BLaER1 treated with 17β-estradiol and CSF1 and Interleukin-3, amounts not matched to agents 10 nM and 100 nM (cell line): Measurements from ENCODE around the gene BARX2.
A peak's percentile ranks its signal among the peaks of the same experiment; 100 is the strongest.
"Not testable (repeated sequence)": the region's sequence is repeated elsewhere in the genome, so short reads cannot be mapped to it uniquely, and the experiment has no call there.

ENCODE experiments used
- H3K27ac ChIP-seq, 11 experiments: shearing (Covaris generic); formaldehyde crosslinking; 2 replicates each; pipeline ENCODE4 v1.8.1; 2022
- H3K27me3 ChIP-seq, 11 experiments: shearing (Covaris generic); formaldehyde crosslinking; 2 replicates each; pipeline ENCODE4 v1.8.1; 2022
- H3K36me3 ChIP-seq, 11 experiments: shearing (Covaris generic); formaldehyde crosslinking; 2 replicates each; pipeline ENCODE4 v1.8.1; 2022
- H3K4me1 ChIP-seq, 10 experiments: shearing (Covaris generic); formaldehyde crosslinking; 2 replicates each; pipeline ENCODE4 v1.8.1; 2022
- H3K4me2 ChIP-seq, 11 experiments: shearing (Covaris generic); formaldehyde crosslinking; 2 replicates each; pipeline ENCODE4 v1.8.1; 2022
- H3K4me3 ChIP-seq, 10 experiments: shearing (Covaris generic); formaldehyde crosslinking; 2 replicates each; pipeline ENCODE4 v1.8.1; 2022
- H3K9ac ChIP-seq, 11 experiments: shearing (Covaris generic); formaldehyde crosslinking; 2 replicates each; pipeline ENCODE4 v1.8.1; 2022
- H3K9me3 ChIP-seq, 11 experiments: shearing (Covaris generic); formaldehyde crosslinking; replicated peaks in 1 of 11; 2 replicates each; pipeline ENCODE4 v1.8.1; 2022
- H4K20me1 ChIP-seq, 11 experiments: shearing (Covaris generic); formaldehyde crosslinking; 2 replicates each; pipeline ENCODE4 v1.8.1; 2022
- Cebpa-rat ChIP-seq, 11 experiments: shearing (Covaris generic); IDR thresholded peaks; 2 replicates each; pipeline ENCODE4 v1.8.1; 2022

The BARX2 gene, protein sequence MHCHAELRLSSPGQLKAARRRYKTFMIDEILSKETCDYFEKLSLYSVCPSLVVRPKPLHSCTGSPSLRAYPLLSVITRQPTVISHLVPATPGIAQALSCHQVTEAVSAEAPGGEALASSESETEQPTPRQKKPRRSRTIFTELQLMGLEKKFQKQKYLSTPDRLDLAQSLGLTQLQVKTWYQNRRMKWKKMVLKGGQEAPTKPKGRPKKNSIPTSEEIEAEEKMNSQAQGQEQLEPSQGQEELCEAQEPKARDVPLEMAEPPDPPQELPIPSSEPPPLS

DNA sequence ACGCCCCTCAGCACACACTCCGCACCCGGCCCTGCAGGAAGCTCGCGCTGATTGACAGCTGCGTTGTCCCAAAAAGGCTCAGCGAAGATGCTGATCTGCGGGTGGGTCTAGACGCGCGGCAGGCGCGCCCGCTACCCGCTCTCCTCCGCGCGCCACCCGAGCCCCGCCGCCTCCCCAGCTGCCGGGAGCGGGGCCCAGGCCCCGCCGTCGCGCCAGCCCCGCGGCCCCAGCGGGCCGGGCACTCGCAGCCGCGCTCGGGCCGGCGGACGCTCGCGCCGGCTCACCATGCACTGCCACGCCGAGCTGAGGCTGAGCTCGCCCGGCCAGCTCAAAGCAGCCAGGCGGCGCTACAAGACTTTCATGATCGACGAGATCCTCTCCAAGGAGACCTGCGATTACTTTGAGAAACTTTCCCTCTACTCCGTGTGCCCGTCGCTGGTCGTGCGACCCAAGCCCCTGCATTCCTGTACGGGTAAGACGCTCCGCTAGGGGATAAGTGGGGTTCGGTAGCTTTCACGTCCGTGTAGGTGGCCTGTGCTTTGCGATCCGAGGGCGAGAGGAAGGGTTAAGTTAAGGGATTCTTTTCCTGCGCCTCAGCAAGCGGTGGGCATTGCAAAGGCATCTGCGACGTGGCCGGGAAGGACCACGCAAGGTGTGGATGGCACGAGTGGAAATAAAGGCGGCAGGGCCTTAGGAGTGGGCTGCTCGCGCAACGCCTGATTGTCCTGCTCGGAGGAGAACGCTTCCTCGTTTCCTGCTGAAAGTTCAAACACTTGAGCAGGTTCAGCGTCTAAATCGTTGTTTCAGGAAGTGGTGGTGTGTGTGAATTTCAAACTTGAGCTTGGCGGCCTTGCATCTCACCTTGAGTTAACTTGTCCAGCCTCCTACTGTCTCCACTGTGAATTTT is at the start of gene BARX2:
Gene BARX2, plus strand, starts transcription at position 98 of the 907 bp plus-strand sequence. Its CDS starts 188 bp downstream, at position 286.
- Histone ChIP-seq H3K27me3 (peaks cover 71 to 78% (median 73%) of the 10 kb centered on the region in 11 experiments), H3K27ac (no peak within 1 kb of the TSS), H3K4me3 (peak within 1 kb of the TSS in 8 of 10 experiments; percentile 31 to 61 (median 41); a peak in 14 of 20 replicates), H3K4me1 (peaks cover 0 to 7% (median 0%) of the 10 kb centered on the region in 10 experiments; a peak in 3 of 20 replicates), H3K9me3 (peaks cover 28 to 48% (median 39%) of the 10 kb centered on the region in 11 experiments), H4K20me1 (peaks cover 0 to 5% (median 0%) of the 10 kb centered on the region in 11 experiments; a peak in 1 of 22 replicates), H3K4me2 (peak within 1 kb of the TSS; percentile 24 to 76 (median 50); a peak in 18 of 22 replicates), H3K36me3 (no peaks in the 10 kb centered on the region), H3K9ac (no peak within 1 kb of the TSS)
- TF ChIP-seq Cebpa-rat (IDR thresholded peaks at IDR 0.05), result no peak

DNA sequence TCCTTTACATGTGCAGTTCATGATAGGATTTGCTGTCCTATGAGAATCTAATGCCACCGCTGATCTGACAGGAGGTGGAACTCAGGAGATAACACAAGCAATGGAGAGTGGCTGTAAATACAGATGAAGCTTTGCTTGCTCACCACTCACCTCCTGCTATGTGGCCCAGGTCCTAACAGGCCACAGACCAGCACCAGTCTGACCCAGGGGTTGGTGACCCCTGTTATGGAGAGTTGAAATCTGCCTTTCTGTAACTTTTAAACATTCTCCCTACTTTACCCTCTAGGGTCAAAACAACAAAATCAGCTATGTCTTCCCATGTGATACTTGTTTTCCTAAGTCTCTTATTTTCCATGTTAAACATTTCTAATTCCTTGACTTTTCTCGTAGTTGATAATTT is 48.7 kb upstream of the BARX2 start:
- no peak for TF ChIP-seq Cebpa-rat (IDR thresholded peaks at IDR 0.05)
- Histone ChIP-seq H4K20me1 (no peaks in the 10 kb centered on the region), H3K9ac (no peak overlapping the region)

DNA sequence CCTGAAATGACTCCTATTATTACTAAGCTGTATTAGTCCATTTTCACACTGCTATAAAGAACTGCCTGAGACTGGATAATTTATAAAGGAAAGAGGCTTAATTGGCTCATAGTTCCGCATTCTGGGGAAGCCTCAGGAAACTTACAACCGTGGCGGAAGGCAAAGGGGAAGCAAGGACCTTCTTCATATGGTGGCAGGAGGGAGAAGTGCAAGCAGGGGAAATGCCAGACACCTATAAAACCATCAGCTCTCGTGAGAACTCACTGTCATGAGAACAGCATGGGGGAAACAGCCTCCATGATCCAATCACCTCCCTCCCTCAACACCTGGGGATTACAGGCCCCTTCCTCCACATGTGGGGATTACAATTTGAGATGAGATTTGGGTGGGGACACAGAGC is 47.9 kb upstream of the BARX2 start:
- Histone ChIP-seq H3K27ac (peak overlapping the region in 6 of 11 experiments; percentile 24 to 94 (median 33); a peak in 8 of 22 replicates), H3K4me2 (peak overlapping the region in 3 of 11 experiments; percentile 16 to 32 (median 28); a peak in 3 of 22 replicates), H3K4me1 (peaks cover 27 to 45% (median 32%) of the 10 kb centered on the region in 10 experiments)
- not testable (repeated sequence) for H3K9ac ChIP-seq, H4K20me1 ChIP-seq, H3K4me3 ChIP-seq, H3K36me3 ChIP-seq, H3K9me3 ChIP-seq, H3K27me3 ChIP-seq

More for the DNA sequence above, 48.7 kb upstream of the BARX2 start:
- no peaks in the 10 kb centered on the region for H3K27me3 ChIP-seq
- H3K4me1 ChIP-seq, result peaks cover 27 to 53% (median 39%) of the 10 kb centered on the region in 10 experiments
- H3K27ac ChIP-seq, result peak overlapping the region in 6 of 11 experiments; percentile 31 to 94 (median 46); a peak in 9 of 22 replicates
- H3K4me2 ChIP-seq, result 0 out of 22 replicates have a peak overlapping the region, but pooled peaks of 1 of the 11 experiments have one; percentile 8
- no peak overlapping the region for H3K4me3 ChIP-seq
- H3K36me3 ChIP-seq, result no peaks in the 10 kb centered on the region
- H3K9me3 ChIP-seq, result peaks cover 0 to 6% (median 0%) of the 10 kb centered on the region in 11 experiments; a peak in 5 of 22 replicates

DNA sequence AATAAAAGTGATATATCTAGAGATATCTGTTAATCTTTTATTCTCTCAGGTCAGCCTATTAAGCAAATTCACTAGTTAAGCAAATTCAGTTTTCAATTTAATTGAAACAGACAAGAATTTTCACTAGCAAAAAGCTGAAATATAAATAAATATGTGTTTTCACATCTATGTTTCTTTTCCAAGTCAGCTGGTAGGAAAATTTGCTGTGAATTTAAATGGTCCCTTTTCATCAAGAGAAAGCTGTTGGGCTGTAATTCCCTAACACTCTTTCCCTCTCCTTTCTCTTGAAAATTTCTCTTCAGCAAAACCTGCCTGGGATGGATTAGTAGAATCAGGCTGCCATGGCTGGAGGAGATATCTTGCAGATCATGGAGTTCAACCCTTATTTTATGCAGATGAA is 46.9 kb upstream of the BARX2 start:
- no peak overlapping the region for H3K4me2 ChIP-seq
- no peak for TF ChIP-seq Cebpa-rat (IDR thresholded peaks at IDR 0.05)
- no peaks in the 10 kb centered on the region for H3K36me3 ChIP-seq
- H3K27me3 ChIP-seq, result no peaks in the 10 kb centered on the region
- peaks cover 16 to 35% (median 21%) of the 10 kb centered on the region in 10 experiments for H3K4me1 ChIP-seq
- H3K9ac ChIP-seq, result no peak overlapping the region
- no peak overlapping the region for H3K27ac ChIP-seq
- H4K20me1 ChIP-seq, result no peaks in the 10 kb centered on the region
- H3K9me3 ChIP-seq, result peaks cover 0 to 6% (median 0%) of the 10 kb centered on the region in 11 experiments; a peak in 5 of 22 replicates
- no peak overlapping the region for H3K4me3 ChIP-seq

DNA sequence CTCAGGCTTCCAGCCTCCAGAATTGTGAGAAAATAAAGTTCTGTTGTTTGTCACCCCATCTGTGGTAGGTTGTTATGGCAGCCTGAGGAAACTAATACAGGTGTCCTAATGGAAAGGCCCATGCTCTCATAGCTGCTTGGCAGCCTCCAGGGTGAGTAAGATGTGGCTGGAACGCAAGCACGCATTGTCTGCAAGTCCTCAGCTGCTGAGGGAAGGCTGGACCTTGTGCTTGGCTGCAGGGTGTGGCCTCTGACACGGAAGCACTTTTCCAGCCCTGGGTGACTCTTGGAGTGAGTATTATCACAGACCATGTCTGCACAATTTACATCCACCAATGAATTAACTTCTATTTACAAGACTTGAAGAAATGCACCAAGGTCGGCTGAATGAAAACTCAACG is 44.4 kb upstream of the BARX2 start:
- Histone ChIP-seq H3K9ac (no peak overlapping the region), H3K4me3 (no peak overlapping the region), H3K4me2 (no peak overlapping the region), H3K36me3 (no peaks in the 10 kb centered on the region), H4K20me1 (no peaks in the 10 kb centered on the region), H3K4me1 (peaks cover 0 to 12% (median 0%) of the 10 kb centered on the region in 10 experiments; a peak in 5 of 20 replicates), H3K27me3 (no peaks in the 10 kb centered on the region), H3K27ac (no peak overlapping the region), H3K9me3 (peaks cover 0 to 6% (median 0%) of the 10 kb centered on the region in 11 experiments; a peak in 5 of 22 replicates)
- TF ChIP-seq Cebpa-rat (IDR thresholded peaks at IDR 0.05), result no peak

DNA sequence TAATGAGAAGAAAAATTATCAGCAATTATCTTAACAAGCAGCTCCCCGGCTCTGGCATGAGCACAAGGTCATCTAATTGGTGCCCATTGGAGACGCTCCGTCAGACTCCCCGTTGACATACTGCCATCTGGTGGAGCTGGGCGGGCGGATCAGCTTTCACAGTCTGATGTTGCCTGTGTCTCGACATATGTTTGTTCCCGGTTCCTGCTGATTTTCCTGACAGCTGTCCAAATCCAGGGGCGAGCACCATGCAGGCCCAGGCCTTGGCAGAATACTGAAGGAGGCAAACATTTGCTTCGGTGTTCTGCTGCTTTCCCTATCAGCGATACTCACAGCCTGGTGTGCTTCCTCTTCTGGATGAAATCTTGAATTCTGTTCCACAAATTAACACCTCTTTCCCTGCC is 43.8 kb upstream of the BARX2 start:
- no peak overlapping the region for H3K4me3 ChIP-seq
- TF ChIP-seq Cebpa-rat (IDR thresholded peaks at IDR 0.05), result no peak
- peak overlapping the region in 4 of 11 experiments; percentile 30 to 77 (median 48); a peak in 6 of 22 replicates for H3K4me2 ChIP-seq
- H3K4me1 ChIP-seq, result peaks cover 0 to 10% (median 0%) of the 10 kb centered on the region in 10 experiments; a peak in 5 of 20 replicates
- H3K9ac ChIP-seq, result no peak overlapping the region; a peak in 2 of 22 replicates
- no peak overlapping the region for H3K27ac ChIP-seq
- no peaks in the 10 kb centered on the region for H3K36me3 ChIP-seq
- H4K20me1 ChIP-seq, result no peaks in the 10 kb centered on the region
- peaks cover 0 to 6% (median 0%) of the 10 kb centered on the region in 11 experiments; a peak in 5 of 22 replicates for H3K9me3 ChIP-seq
- no peaks in the 10 kb centered on the region for H3K27me3 ChIP-seq

DNA sequence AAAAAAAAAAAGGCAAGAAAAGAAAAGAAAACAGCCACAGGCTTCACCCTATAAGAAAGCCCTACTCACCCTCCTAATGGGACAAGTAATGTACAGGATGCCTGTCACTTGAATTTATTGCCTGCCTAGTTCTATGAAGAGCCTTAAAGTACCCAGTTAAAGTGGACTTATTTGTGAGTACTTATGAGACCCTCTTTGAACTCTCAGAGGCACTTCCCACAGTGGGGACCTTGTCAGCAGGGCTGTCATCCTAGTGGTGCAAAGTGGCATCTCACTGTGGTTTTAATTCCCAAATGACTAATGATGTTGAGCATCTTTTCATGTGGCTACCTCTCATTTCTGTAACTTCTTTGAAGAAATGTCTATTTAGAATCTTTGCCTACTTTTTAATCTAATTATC is 41.8 kb upstream of the BARX2 start:
- Histone ChIP-seq H4K20me1 (no peaks in the 10 kb centered on the region), H3K4me1 (no peaks in the 10 kb centered on the region), H3K4me2 (no peak overlapping the region), H3K9ac (no peak overlapping the region), H3K4me3 (no peak overlapping the region), H3K36me3 (no peaks in the 10 kb centered on the region), H3K27me3 (no peaks in the 10 kb centered on the region), H3K9me3 (no peaks in the 10 kb centered on the region), H3K27ac (no peak overlapping the region)
- no peak for TF ChIP-seq Cebpa-rat (IDR thresholded peaks at IDR 0.05)

DNA sequence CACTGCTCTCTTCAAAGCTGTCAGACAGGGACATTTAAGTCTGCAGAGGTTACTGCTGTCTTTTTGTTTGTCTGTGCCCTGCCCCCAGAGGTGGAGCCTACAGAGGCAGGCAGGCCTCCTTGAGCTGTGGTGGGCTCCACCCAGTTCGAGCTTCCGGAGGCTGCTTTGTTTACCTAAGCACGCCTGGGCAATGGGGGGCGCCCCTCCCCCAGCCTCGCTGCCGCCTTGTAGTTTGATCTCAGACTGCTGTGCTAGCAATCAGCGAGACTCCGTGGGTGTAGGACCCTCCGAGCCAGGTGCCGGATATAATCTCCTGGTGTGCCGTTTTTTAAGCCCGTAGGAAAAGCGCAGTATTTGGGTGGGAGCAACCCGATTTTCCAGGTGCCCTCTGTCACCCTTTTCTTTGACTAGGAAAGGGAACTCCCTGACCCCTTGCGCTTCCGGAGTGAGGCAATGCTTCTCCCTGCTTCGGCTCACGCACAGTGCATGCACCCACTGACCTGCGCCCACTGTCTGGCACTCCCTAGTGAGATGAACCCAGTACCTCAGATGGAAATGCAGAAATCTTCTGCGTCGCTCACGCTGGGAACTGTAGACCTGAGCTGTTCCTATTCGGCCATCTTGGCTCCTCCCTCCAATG is 31.2 kb upstream of the BARX2 start:
- not testable (repeated sequence) for H3K9ac ChIP-seq, H3K27me3 ChIP-seq, H3K9me3 ChIP-seq, H3K27ac ChIP-seq, H3K4me3 ChIP-seq, H3K36me3 ChIP-seq, H3K4me1 ChIP-seq, H4K20me1 ChIP-seq, H3K4me2 ChIP-seq
